GM10266 (cell line): ENCODE measurements around the gene POMT2.

Experiments used
- DNase-seq: peaks from one replicate; pipeline ENCODE4 v3.0.0; 2012; ENCODE audit errors: extremely low spot score
- CTCF ChIP-seq: IDR thresholded peaks from 2 replicates; pipeline ENCODE4 v1.5.1; 2012; ENCODE audit warnings: mild to moderate bottlenecking, low read depth; ENCODE audit not compliant: control insufficient read depth, insufficient read depth; ENCODE audit errors: missing control alignments

The POMT2 gene

GRCh38 chr14:77299771-77300170, 20.9 kb downstream of the POMT2 start:
- TF ChIP-seq CTCF, result no peak
- DNase-seq, result no peak

DNA sequence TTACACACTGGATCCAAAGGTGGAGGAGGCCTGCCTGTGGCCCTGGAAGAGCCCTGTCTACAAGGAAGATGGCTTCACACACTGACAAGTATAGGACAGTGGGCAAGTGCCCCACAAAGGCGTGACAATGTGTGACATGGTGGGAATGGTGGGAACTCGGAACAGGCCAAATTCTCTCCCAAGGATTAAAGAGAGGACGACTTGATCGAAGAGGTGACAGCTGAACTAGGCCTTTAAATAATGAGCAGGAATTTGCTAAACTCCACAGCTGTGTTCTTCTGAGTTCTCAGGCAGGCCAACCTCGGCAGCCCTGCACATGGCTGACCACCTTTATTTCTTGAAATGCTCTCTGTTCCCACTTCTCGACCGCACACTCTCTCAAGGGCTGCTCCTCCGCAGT, 23.8 kb downstream of the POMT2 start:
- no peak for TF ChIP-seq CTCF
- no peak for DNase-seq

- no peak for DNase-seq
- no peak for TF ChIP-seq CTCF
Observed at GRCh38 chr14:77296155-77296554, 24.5 kb downstream of the POMT2 start.

GRCh38 chr14:77290705-77291104, 30.0 kb downstream of the POMT2 start:
- DNase-seq, result no peak
- no peak for TF ChIP-seq CTCF

DNA sequence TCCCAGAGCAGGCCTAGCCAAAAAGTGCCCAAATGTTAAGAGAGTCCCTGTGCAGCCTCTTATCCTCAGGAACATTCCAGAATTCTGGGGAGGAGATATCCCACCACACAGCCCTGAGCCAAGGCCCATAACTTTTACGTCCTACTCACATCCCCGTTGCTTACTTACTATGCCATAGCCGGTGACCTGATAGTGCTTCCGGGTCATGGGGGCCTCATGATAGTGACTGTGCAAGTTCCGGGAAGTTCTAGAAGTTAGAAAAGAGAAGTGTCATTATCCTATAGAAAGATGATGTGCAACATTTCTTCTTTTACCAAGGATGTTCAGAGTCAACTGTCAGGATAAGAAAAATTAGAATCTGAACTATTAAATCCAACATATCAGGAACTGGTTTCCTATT, 34.1 kb downstream of the POMT2 start:
- DNase-seq, result no peak
- no peak for TF ChIP-seq CTCF

- no peak for TF ChIP-seq CTCF
Observed at GRCh38 chr14:77284466-77284865, 36.2 kb downstream of the POMT2 start.

GRCh38 chr14:77284066-77284465, 36.6 kb downstream of the POMT2 start:
- DNase-seq, result no peak
- TF ChIP-seq CTCF, result no peak

More at GRCh38 chr14:77284466-77284865, 36.2 kb downstream of the POMT2 start:
- DNase-seq, result no peak
